Mesenchymal stem cell (in vitro differentiated cells and primary cell): Measurements from ENCODE around the gene DCUN1D2.

Experiments
- DNase-seq: peaks from one replicate; pipeline ENCODE4 v3.0.0-alpha.2; 2013
- H2AFZ ChIP-seq: one replicate; pipeline ENCODE4 v1.6.1; 2013; ENCODE audit warnings: low read depth, mild to moderate bottlenecking, control low read depth, inconsistent platforms, low read length, moderate library complexity
- H2AK5ac ChIP-seq: 2 replicates; pipeline ENCODE4 v1.6.1; 2013; ENCODE audit warnings: low read length, moderate library complexity, mild to moderate bottlenecking, inconsistent platforms; ENCODE audit not compliant: severe bottlenecking
- H2BK120ac ChIP-seq: one replicate; pipeline ENCODE4 v1.6.1; 2013; ENCODE audit warnings: low read depth, mild to moderate bottlenecking, inconsistent platforms, low read length, moderate library complexity
- H2BK12ac ChIP-seq, 2 experiments: one replicate each; pipeline ENCODE4 v1.6.1; 2013; ENCODE audit warnings: inconsistent platforms in 2 of 2, low read length in 2 of 2, mild to moderate bottlenecking in 2 of 2, moderate library complexity in 2 of 2, control low read depth in 1 of 2
- H2BK15ac ChIP-seq: one replicate; pipeline ENCODE4 v1.6.1; 2013; ENCODE audit warnings: mild to moderate bottlenecking, low read depth, inconsistent platforms; ENCODE audit not compliant: poor library complexity, severe bottlenecking
- H2BK5ac ChIP-seq: 2 replicates; pipeline ENCODE4 v1.6.1; 2013; ENCODE audit warnings: low read depth, mild to moderate bottlenecking, low read length, control low read depth, inconsistent platforms; ENCODE audit not compliant: poor library complexity, severe bottlenecking
- H3K14ac ChIP-seq, 2 experiments: one replicate each; pipeline ENCODE4 v1.6.1; 2013; ENCODE audit warnings: inconsistent platforms in 2 of 2, low read length in 2 of 2, control low read depth in 1 of 2, mild to moderate bottlenecking in 1 of 2, moderate library complexity in 1 of 2
- H3K18ac ChIP-seq, 2 experiments: one replicate each; pipeline ENCODE4 v1.6.1; 2013; ENCODE audit warnings: inconsistent platforms in 2 of 2, low read length in 2 of 2, control low read depth in 1 of 2, low read depth in 1 of 2, mild to moderate bottlenecking in 1 of 2
- H3K23ac ChIP-seq, 2 experiments: one replicate each; pipeline ENCODE4 v1.6.1; 2013; ENCODE audit warnings: inconsistent platforms in 2 of 2, low read length in 2 of 2, mild to moderate bottlenecking in 2 of 2, moderate library complexity in 2 of 2, control low read depth in 1 of 2
- H3K27ac ChIP-seq: 2 replicates; pipeline ENCODE4 v1.5.1; 2013; ENCODE audit warnings: mild to moderate bottlenecking, moderate library complexity, low read length, control low read depth, inconsistent platforms; ENCODE audit not compliant: poor library complexity, severe bottlenecking
- H3K27me3 ChIP-seq, 2 experiments: 2 replicates each; pipeline versions ENCODE4 v1.6.1 to v1.7.0; 2013; ENCODE audit warnings: low read length in 2 of 2, mild to moderate bottlenecking in 2 of 2, moderate library complexity in 2 of 2, control low read depth in 1 of 2, inconsistent platforms in 1 of 2; ENCODE audit not compliant: control insufficient read depth in 1 of 2, insufficient read depth in 1 of 2
- H3K36me3 ChIP-seq, 2 experiments: 2 replicates each; pipeline versions ENCODE4 v1.6.1 to v1.7.0; 2013; ENCODE audit warnings: low read length in 2 of 2, control low read depth in 1 of 2, inconsistent platforms in 1 of 2, low read depth in 1 of 2, mild to moderate bottlenecking in 1 of 2; ENCODE audit not compliant: insufficient read depth in 2 of 2, control insufficient read depth in 1 of 2
- H3K4ac ChIP-seq, 2 experiments: one replicate each; pipeline ENCODE4 v1.6.1; 2013; ENCODE audit warnings: inconsistent platforms in 2 of 2, low read length in 2 of 2, mild to moderate bottlenecking in 2 of 2, moderate library complexity in 2 of 2, control low read depth in 1 of 2, low read depth in 1 of 2
- H3K4me1 ChIP-seq: 2 replicates; pipeline ENCODE4 v1.6.1; 2013; ENCODE audit warnings: low read depth, low read length, control low read depth; ENCODE audit not compliant: control insufficient read depth, insufficient read depth
- H3K4me2 ChIP-seq: 2 replicates; pipeline ENCODE4 v1.6.1; 2013; ENCODE audit warnings: low read length, mild to moderate bottlenecking, inconsistent platforms; ENCODE audit not compliant: poor library complexity, severe bottlenecking
- H3K4me3 ChIP-seq, 2 experiments: 2 replicates each; pipeline versions ENCODE4 v1.5.1 to v1.7.0; 2013; ENCODE audit warnings: low read length in 2 of 2, mild to moderate bottlenecking in 2 of 2, control low read depth in 1 of 2, low read depth in 1 of 2; ENCODE audit not compliant: insufficient read depth in 1 of 2
- H3K79me1 ChIP-seq: replicated peaks from 2 replicates; pipeline ENCODE4 v1.6.1; 2013; ENCODE audit warnings: mild to moderate bottlenecking, control low read depth, low read length, inconsistent platforms; ENCODE audit not compliant: poor library complexity, severe bottlenecking
- H3K9ac ChIP-seq: 2 replicates; pipeline ENCODE4 v1.7.0; 2013; ENCODE audit warnings: mild to moderate bottlenecking, low read length, moderate library complexity
- H3K9me3 ChIP-seq: 2 replicates; pipeline ENCODE4 v1.7.0; 2013; ENCODE audit warnings: mild to moderate bottlenecking, low read length; ENCODE audit not compliant: control insufficient read depth
- H4K8ac ChIP-seq: one replicate; pipeline ENCODE4 v1.6.1; 2013; ENCODE audit warnings: inconsistent platforms, mild to moderate bottlenecking, low read length, moderate library complexity
- H4K91ac ChIP-seq: one replicate; pipeline ENCODE4 v1.6.1; 2013; ENCODE audit warnings: mild to moderate bottlenecking, low read length, inconsistent platforms
- WGBS: methylation state at CpG from one replicate; pipeline ENCODE4 v1.1.7; 2013; ENCODE audit warnings: mixed read lengths; 5-methylcytosine and 5-hydroxymethylcytosine counted together

The DCUN1D2 gene

GRCh38 chr13:113419531-113420193, 70.8 kb downstream of the DCUN1D2 start:
- Histone ChIP-seq H2AK5ac (no peak overlapping the region), H4K91ac (no peak overlapping the region), H3K4me1 (peaks cover 6% of the 10 kb centered on the region), H2AFZ (no peak overlapping the region), H3K23ac (no peak overlapping the region), H3K27ac (no peak overlapping the region), H3K79me1 (no peaks in the 10 kb centered on the region), H3K18ac (no peak overlapping the region), H3K4ac (no peak overlapping the region), H3K4me3 (no peak overlapping the region), H3K14ac (no peak overlapping the region), H3K27me3 (peaks cover 0 to 36% of the 10 kb centered on the region in 2 experiments), H4K8ac (no peak overlapping the region), H2BK15ac (no peak overlapping the region), H3K9ac (no peak overlapping the region), H2BK12ac (no peak overlapping the region), H3K4me2 (no peak overlapping the region), H3K36me3 (peaks cover 0 to 11% of the 10 kb centered on the region in 2 experiments), H2BK120ac (no peak overlapping the region), H2BK5ac (no peak overlapping the region), H3K9me3 (no peaks in the 10 kb centered on the region)
- 94% methylated on average over 17 of the region's 18 CpGs for WGBS
- no peak for DNase-seq

- Histone ChIP-seq H3K23ac (no peak overlapping the region), H3K4me3 (no peak overlapping the region), H3K4me1 (peaks cover 10% of the 10 kb centered on the region), H2BK5ac (no peak overlapping the region), H3K27ac (no peak overlapping the region), H3K9ac (no peak overlapping the region), H2BK12ac (no peak overlapping the region), H2AFZ (no peak overlapping the region), H4K91ac (no peak overlapping the region), H3K18ac (no peak overlapping the region), H3K14ac (no peak overlapping the region), H3K9me3 (no peaks in the 10 kb centered on the region), H3K79me1 (no peaks in the 10 kb centered on the region), H3K27me3 (peaks cover 0 to 36% of the 10 kb centered on the region in 2 experiments), H3K4ac (no peak overlapping the region), H2AK5ac (no peak overlapping the region), H4K8ac (no peak overlapping the region), H2BK15ac (no peak overlapping the region), H3K4me2 (no peak overlapping the region), H3K36me3 (peaks cover 0 to 6% of the 10 kb centered on the region in 2 experiments), H2BK120ac (no peak overlapping the region)
- no peak for DNase-seq
- WGBS = 86% methylated on average over 1 of the region's 1 CpG
These were observed 71.8 kb downstream of the DCUN1D2 start for GRCh38 chr13:113418722-113419049.

- H3K79me1 ChIP-seq = no peaks in the 10 kb centered on the region
- H3K4me1 ChIP-seq = peaks cover 14% of the 10 kb centered on the region
- H3K23ac ChIP-seq = no peak overlapping the region
- no peak overlapping the region for H3K4ac ChIP-seq
- H3K4me3 ChIP-seq = no peak overlapping the region
- 90% methylated on average over 12 of the region's 16 CpGs for WGBS
- no peak overlapping the region for H2BK12ac ChIP-seq
- H3K4me2 ChIP-seq = no peak overlapping the region
- H3K27ac ChIP-seq = no peak overlapping the region
- H2BK120ac ChIP-seq = no peak overlapping the region
- H3K27me3 ChIP-seq = peaks cover 0 to 36% of the 10 kb centered on the region in 2 experiments
- no peak overlapping the region for H4K91ac ChIP-seq
- H3K9ac ChIP-seq = no peak overlapping the region
- H3K9me3 ChIP-seq = no peaks in the 10 kb centered on the region
- no peak overlapping the region for H3K14ac ChIP-seq
- H3K36me3 ChIP-seq = peaks cover 0 to 3% of the 10 kb centered on the region in 2 experiments
- no peak overlapping the region for H2BK5ac ChIP-seq
- no peak overlapping the region for H3K18ac ChIP-seq
- H2AK5ac ChIP-seq = no peak overlapping the region
- H4K8ac ChIP-seq = no peak overlapping the region
- no peak overlapping the region for H2AFZ ChIP-seq
- DNase-seq = no peak
- no peak overlapping the region for H2BK15ac ChIP-seq
These were observed 72.4 kb downstream of the DCUN1D2 start for GRCh38 chr13:113417836-113418721.

GRCh38 chr13:113417008-113417751, 73.3 kb downstream of the DCUN1D2 start:
- H2BK5ac ChIP-seq = no peak overlapping the region
- H2BK12ac ChIP-seq = no peak overlapping the region
- H3K27ac ChIP-seq = no peak overlapping the region
- 82% methylated on average over 28 of the region's 28 CpGs for WGBS
- no peak overlapping the region for H3K4me2 ChIP-seq
- no peak overlapping the region for H4K91ac ChIP-seq
- no peak overlapping the region for H2AFZ ChIP-seq
- no peak overlapping the region for H3K9ac ChIP-seq
- peaks cover 0 to 36% of the 10 kb centered on the region in 2 experiments for H3K27me3 ChIP-seq
- no peak for DNase-seq
- no peak overlapping the region for H3K4ac ChIP-seq
- H3K79me1 ChIP-seq = no peaks in the 10 kb centered on the region
- H3K4me3 ChIP-seq = no peak overlapping the region
- peaks cover 0 to 3% of the 10 kb centered on the region in 2 experiments for H3K36me3 ChIP-seq
- H4K8ac ChIP-seq = no peak overlapping the region
- no peak overlapping the region for H2AK5ac ChIP-seq
- H3K18ac ChIP-seq = no peak overlapping the region
- peaks cover 15% of the 10 kb centered on the region for H3K4me1 ChIP-seq
- H2BK120ac ChIP-seq = no peak overlapping the region
- H2BK15ac ChIP-seq = no peak overlapping the region
- H3K23ac ChIP-seq = no peak overlapping the region
- H3K9me3 ChIP-seq = no peaks in the 10 kb centered on the region
- peak overlapping the region in 1 of 2 experiments; percentile 70 for H3K14ac ChIP-seq
